Pancreas (tissue), 10 donors: ENCODE results near the gene SLC16A2. TPM values are rescaled to one million over a fixed set of nuclear protein-coding genes. Genes with fewer than 3 reads are reported as not detected.

Source experiments
- ATAC-seq, 4 donors: fragments of 200-7000 bp; cut with Tn5 transposase; one replicate each; pipeline versions ENCODE4 v1.8.0 to v1.9.1; 2020; ENCODE audit warnings: mild to moderate bottlenecking in 4 of 4, moderate library complexity in 4 of 4
- DNase-seq, 6 donors: peaks; one replicate each; pipeline ENCODE4 v3.0.0-alpha.2; 2020
- FAIRE-seq: peaks from 2 replicates; lab custom pipeline; 2012; peaks lifted over from hg19 to GRCh38; lab: Jason Lieb, UNC
- H3K27ac ChIP-seq, 4 donors: fragments of 200-600 bp; sonication (generic); 1 replicate in 3 of 4; 2 replicates in 1 of 4; pipeline versions ENCODE4 v1.5.0 to v1.8.0; 2020
- H3K27me3 ChIP-seq, 4 donors: fragments of 200-600 bp; one replicate each; pipeline ENCODE4 v1.8.0; 2021
- H3K36me3 ChIP-seq, 3 donors: fragments of 200-600 bp; sonication (generic) in 1 of 3; one replicate each; pipeline versions ENCODE4 v1.5.0 to v1.8.0; 2020 to 2021
- H3K4me1 ChIP-seq, 3 donors: fragments of 200-600 bp; one replicate each; pipeline ENCODE4 v1.8.0; 2021
- H3K4me3 ChIP-seq, 4 donors: fragments of 200-600 bp; sonication (generic) in 2 of 4; one replicate each; pipeline versions ENCODE4 v1.5.0 to v1.8.0; 2020 to 2021
- H3K9me3 ChIP-seq, 4 donors: fragments of 200-600 bp; one replicate each; pipeline ENCODE4 v1.8.0; 2021
- WGBS, 2 donors: extraction: QIAGEN DNeasy Blood & Tissue Kit; methylation state at CpG; one replicate each; pipeline ENCODE4 v1.1.7; 2013; 5-methylcytosine and 5-hydroxymethylcytosine counted together
- intact Hi-C, 3 donors: fragments of 100-400 bp; cut with DNase I; formaldehyde crosslinking; loops; one replicate each; pipeline versions ENCODE4 v1.11.1 to v1.14.2; 2022
- polyA plus RNA-seq, 2 donors: library from polyadenylated mRNA; stranded (reverse); fragments of 200-250 nt; gene quantifications; one replicate each; pipeline ENCODE4 v1.2.3, GENCODE V29; 2013
- total RNA-seq, 6 donors: library from RNA; stranded (reverse); fragmentation: NEBNext Ultra II Directional in 4 of 6; extraction: Animal tissue kit (Norgen Biotek cat#: 25700) in 4 of 6; gene quantifications; one replicate each; pipeline versions ENCODE4 v1.2.1 to v1.2.4, GENCODE V29; 2021 to 2023
- TF ChIP-seq, protein P1 (sequence below), 4 donors: fragments of 200-600 bp; sonication (generic) in 3 of 4; IDR thresholded peaks; one replicate each; pipeline versions ENCODE4 v1.5.0 to v1.8.0; 2021; ENCODE audit warnings: antibody characterized with exemption in 4 of 4
- donor health status: healthy with polysubstance abuse.
- donor health status: DM: no; HTN: no; CAD: no; lungs with moderate emphysema.
- donor health status: DM: no; HTN: no; CAD: no.
- donor health status: control.
- donor health status: control.
- donor health status: Bipolar disorder and iron deficiency.
- donor health status: DM: yes; HTN: yes; CAD: no.
- donor health status: DM: no; HTN: no; CAD: no.
- donor health status: DM: no; HTN: no; CAD: no.
- donor health status: DM: yes; HTN: yes; CAD: no.

SLC16A2 gene
- total and polyA plus RNA-seq, 8 donors, result 2.2 to 8.4 (median 3.8) TPM

- intact Hi-C loops, result no loop called here
- H3K36me3 ChIP-seq, result no peaks in the 10 kb centered on the region
- no peak overlapping the region for H3K27ac ChIP-seq
- ATAC-seq (peak in 1 of 4 donors; percentile 34), DNase-seq (peak in 3 of 6 donors; percentile 18 to 64 (median 29)), FAIRE-seq (no peak)
- 56 to 64% methylated on average over 2 of the region's 2 CpGs for WGBS, 2 donors
- no peaks in the 10 kb centered on the region for H3K4me1 ChIP-seq
- TF ChIP-seq, protein P1, sequence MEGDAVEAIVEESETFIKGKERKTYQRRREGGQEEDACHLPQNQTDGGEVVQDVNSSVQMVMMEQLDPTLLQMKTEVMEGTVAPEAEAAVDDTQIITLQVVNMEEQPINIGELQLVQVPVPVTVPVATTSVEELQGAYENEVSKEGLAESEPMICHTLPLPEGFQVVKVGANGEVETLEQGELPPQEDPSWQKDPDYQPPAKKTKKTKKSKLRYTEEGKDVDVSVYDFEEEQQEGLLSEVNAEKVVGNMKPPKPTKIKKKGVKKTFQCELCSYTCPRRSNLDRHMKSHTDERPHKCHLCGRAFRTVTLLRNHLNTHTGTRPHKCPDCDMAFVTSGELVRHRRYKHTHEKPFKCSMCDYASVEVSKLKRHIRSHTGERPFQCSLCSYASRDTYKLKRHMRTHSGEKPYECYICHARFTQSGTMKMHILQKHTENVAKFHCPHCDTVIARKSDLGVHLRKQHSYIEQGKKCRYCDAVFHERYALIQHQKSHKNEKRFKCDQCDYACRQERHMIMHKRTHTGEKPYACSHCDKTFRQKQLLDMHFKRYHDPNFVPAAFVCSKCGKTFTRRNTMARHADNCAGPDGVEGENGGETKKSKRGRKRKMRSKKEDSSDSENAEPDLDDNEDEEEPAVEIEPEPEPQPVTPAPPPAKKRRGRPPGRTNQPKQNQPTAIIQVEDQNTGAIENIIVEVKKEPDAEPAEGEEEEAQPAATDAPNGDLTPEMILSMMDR (IDR thresholded peaks at IDR 0.05), result no peak
- no peak overlapping the region for H3K4me3 ChIP-seq
- H3K9me3 ChIP-seq, result no peaks in the 10 kb centered on the region
- peaks cover 0 to 3% (median 0%) of the 10 kb centered on the region in 4 donors for H3K27me3 ChIP-seq
Observed at GRCh38 chrX:74449322-74449936, 28.1 kb downstream of the SLC16A2 start.

DNA sequence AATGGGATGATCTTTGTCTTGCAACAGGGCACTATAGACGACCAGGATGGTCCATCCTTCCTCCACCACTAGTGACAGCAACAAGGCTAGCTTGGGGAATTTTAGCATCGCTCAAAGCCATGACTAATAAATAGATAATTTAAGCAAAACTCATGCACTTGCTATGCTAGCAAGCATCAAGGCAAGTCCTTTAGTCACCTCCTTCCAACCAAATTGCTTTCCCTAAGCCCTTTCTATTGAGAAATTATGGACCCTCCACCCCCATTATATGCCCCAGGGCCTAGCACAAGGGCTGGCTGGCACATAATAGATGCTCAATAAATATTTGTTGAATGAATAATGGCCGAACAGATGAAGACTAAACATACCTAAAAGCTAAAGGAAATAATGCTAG is 28.6 kb downstream of the SLC16A2 start:
- TF ChIP-seq, protein P1 (IDR thresholded peaks at IDR 0.05), result no peak
- no peak overlapping the region for H3K4me3 ChIP-seq
- no peaks in the 10 kb centered on the region for H3K9me3 ChIP-seq
- intact Hi-C loops, result no loop called here
- ATAC-seq, result no peak
- H3K27ac ChIP-seq, result no peak overlapping the region
- no peaks in the 10 kb centered on the region for H3K4me1 ChIP-seq
- no peak for DNase-seq
- WGBS, 2 donors, result 69 to 92% methylated on average over 3 of the region's 3 CpGs
- no peak for FAIRE-seq
- no peaks in the 10 kb centered on the region for H3K36me3 ChIP-seq
- peaks cover 0 to 3% (median 0%) of the 10 kb centered on the region in 4 donors for H3K27me3 ChIP-seq

- H3K4me1 ChIP-seq, result no peaks in the 10 kb centered on the region
- H3K27me3 ChIP-seq, result peaks cover 0 to 3% (median 0%) of the 10 kb centered on the region in 4 donors
- TF ChIP-seq, protein P1 (IDR thresholded peaks at IDR 0.05), result no peak
- WGBS, 2 donors, result 78 to 83% methylated on average over 1 of the region's 1 CpG
- H3K27ac ChIP-seq, result no peak overlapping the region
- H3K4me3 ChIP-seq, result no peak overlapping the region
- FAIRE-seq, result no peak
- ATAC-seq, result peak in 2 of 4 donors; percentile 53 to 76
- H3K9me3 ChIP-seq, result no peaks in the 10 kb centered on the region
- intact Hi-C loops, result no loop called here
- DNase-seq, result no peak
- H3K36me3 ChIP-seq, result no peaks in the 10 kb centered on the region
Observed at GRCh38 chrX:74450803-74451449, 29.6 kb downstream of the SLC16A2 start.

DNA sequence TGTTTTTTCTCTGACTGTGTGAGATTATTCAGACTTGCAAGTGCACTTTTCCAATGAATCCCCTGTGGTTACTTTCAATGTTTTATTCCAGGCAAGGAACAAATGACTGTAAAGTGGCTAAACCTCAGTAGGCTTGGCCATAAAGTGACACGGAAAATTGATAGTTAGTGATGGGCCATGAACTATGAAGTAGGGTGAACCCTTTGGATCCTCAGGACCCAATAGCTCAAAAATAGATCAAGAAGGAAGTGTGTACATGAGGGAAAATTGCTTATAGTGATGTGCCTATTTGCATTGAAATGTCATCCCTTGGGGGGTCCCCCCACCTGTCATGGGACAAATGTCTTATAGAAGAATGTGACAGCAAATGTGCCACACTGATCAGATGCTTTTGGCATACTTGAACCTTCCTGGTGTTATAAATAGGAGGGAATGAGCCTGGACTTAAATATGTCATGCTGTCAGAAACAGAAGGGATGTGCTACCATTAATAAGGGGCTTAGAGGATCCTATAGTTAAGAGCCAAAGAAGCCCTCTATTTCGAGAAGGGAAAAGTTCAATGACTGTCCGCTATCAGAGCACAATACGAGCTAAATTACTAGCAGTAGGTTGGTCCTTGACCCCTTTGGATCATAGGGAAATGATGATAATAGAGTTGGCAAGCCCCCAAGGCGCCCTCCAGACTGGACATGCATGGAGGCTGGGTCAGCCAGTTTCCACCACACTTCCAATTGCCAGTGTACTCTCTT is 30.3 kb downstream of the SLC16A2 start:
- no peak for FAIRE-seq
- H3K36me3 ChIP-seq, result no peaks in the 10 kb centered on the region
- no peak overlapping the region for H3K4me3 ChIP-seq
- H3K27ac ChIP-seq, result no peak overlapping the region
- intact Hi-C loops, result no loop called here
- H3K27me3 ChIP-seq, result peaks cover 0 to 3% (median 0%) of the 10 kb centered on the region in 4 donors
- no peak for ATAC-seq
- no peaks in the 10 kb centered on the region for H3K4me1 ChIP-seq
- no peak for DNase-seq
- H3K9me3 ChIP-seq, result no peaks in the 10 kb centered on the region
- TF ChIP-seq, protein P1 (IDR thresholded peaks at IDR 0.05), result no peak
- WGBS, 2 donors, result 72 to 78% methylated on average over 5 of the region's 5 CpGs
